ENCODE measurements around the gene NSG1. TPM values are rescaled to one million over a fixed set of nuclear protein-coding genes. Genes with fewer than 3 reads are reported as not detected.

NSG1 gene
- total and polyA plus RNA-seq, 8 donors = 1.2 to 13.6 (median 4.1) TPM; not detected in 1

DNA sequence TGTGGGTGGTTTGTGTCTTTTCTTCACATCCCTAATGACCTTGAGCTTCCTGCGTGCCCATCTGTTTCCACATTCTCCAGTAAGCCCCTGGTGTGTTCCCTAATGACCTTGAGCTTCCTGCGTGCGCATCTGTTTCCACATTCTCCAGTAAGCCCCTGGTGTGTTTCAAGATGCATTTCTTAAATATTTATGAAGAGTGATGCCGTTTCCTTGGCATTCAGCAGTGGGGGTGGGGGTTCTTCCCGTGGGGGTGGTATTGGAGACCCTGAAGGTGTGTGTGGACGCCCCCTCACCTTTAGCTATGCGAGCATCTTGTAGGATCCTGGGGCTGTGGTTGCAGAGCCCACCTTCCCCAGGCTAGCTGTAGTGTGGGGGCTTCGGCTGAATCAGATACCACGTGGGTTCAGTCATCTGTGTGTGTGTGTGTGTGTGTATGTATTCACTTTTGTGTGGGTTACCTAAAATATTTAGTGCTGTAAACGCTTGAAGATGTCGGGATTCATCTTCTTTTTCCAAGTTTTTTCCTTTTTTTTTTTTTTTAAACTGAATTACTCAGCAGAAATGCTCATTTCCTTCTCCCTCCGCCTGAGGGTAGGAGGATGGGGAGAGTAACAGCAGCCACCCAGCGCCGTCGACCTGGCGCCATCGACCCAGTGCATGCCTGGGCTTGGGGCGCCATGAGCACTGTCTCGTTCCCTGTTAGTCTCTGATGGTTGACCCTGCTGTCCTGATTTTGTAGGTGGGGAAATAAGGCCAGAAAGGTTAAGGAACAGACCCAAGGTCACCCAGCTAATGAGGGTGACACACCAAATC lies 9.9 kb downstream of the NSG1 start:
- Histone ChIP-seq H3K4me1 (peaks cover 0 to 8% (median 0%) of the 10 kb centered on the region in 4 donors), H3K4me3 (no peak overlapping the region), H3K36me3 (no peaks in the 10 kb centered on the region), H3K27ac (peak overlapping the region in 2 of 5 donors; percentile 29 to 42), H3K27me3 (peaks cover 0 to 68% (median 11%) of the 10 kb centered on the region in 3 donors), H3K9me3 (peaks cover 0 to 12% (median 6%) of the 10 kb centered on the region in 4 donors)
- 62 to 70% (median 68%) methylated on average over 18 to 19 of the region's 19 CpGs for WGBS, 5 donors
- DNase-seq = peak in 1 of 2 donors; percentile 55
- intact Hi-C loops (cut with DNase I; ENCODE audit: low total_unique reads) = no loop called here
- TF ChIP-seq POLR2A (IDR thresholded peaks at IDR 0.05) (no peak), EP300 (IDR thresholded peaks at IDR 0.05) (no peak), POLR2AphosphoS5 (IDR thresholded peaks at IDR 0.05) (no peak)
- TF ChIP-seq, protein P1, sequence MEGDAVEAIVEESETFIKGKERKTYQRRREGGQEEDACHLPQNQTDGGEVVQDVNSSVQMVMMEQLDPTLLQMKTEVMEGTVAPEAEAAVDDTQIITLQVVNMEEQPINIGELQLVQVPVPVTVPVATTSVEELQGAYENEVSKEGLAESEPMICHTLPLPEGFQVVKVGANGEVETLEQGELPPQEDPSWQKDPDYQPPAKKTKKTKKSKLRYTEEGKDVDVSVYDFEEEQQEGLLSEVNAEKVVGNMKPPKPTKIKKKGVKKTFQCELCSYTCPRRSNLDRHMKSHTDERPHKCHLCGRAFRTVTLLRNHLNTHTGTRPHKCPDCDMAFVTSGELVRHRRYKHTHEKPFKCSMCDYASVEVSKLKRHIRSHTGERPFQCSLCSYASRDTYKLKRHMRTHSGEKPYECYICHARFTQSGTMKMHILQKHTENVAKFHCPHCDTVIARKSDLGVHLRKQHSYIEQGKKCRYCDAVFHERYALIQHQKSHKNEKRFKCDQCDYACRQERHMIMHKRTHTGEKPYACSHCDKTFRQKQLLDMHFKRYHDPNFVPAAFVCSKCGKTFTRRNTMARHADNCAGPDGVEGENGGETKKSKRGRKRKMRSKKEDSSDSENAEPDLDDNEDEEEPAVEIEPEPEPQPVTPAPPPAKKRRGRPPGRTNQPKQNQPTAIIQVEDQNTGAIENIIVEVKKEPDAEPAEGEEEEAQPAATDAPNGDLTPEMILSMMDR (IDR thresholded peaks at IDR 0.05) = no peak

DNA sequence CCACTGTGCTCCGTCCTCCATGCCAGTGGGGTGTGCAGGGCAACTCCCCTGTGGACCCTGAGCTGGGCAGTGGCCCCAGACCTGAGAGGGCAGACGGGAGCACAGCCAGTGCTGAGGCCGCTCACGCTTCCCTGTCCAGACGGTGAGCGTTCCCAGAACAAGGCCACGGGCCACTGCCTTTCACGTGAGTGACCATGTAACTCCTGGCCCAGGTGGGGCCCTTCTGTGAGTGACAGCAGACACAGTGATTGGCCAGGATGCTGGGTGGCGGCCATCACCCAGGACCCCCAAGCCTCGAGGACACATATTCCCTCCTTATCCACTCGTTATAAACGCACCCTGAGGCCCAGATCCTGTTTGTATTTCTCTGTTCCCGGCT lies 10.5 kb downstream of the NSG1 start:
- peaks cover 0 to 8% (median 0%) of the 10 kb centered on the region in 4 donors for H3K4me1 ChIP-seq
- TF ChIP-seq POLR2A (IDR thresholded peaks at IDR 0.05) (no peak), POLR2AphosphoS5 (IDR thresholded peaks at IDR 0.05) (no peak), EP300 (IDR thresholded peaks at IDR 0.05) (no peak)
- TF ChIP-seq, protein P1 (IDR thresholded peaks at IDR 0.05) = no peak
- peaks cover 0 to 62% (median 8%) of the 10 kb centered on the region in 3 donors for H3K27me3 ChIP-seq
- DNase-seq = no peak
- 81 to 86% (median 82%) methylated on average over 6 to 13 of the region's 13 CpGs for WGBS, 5 donors
- no peak overlapping the region for H3K4me3 ChIP-seq
- intact Hi-C loops (cut with DNase I; ENCODE audit: low total_unique reads) = no loop called here
- H3K36me3 ChIP-seq = no peaks in the 10 kb centered on the region
- peak overlapping the region in 2 of 5 donors; percentile 29 to 42 for H3K27ac ChIP-seq
- peaks cover 0 to 12% (median 6%) of the 10 kb centered on the region in 4 donors for H3K9me3 ChIP-seq

DNA sequence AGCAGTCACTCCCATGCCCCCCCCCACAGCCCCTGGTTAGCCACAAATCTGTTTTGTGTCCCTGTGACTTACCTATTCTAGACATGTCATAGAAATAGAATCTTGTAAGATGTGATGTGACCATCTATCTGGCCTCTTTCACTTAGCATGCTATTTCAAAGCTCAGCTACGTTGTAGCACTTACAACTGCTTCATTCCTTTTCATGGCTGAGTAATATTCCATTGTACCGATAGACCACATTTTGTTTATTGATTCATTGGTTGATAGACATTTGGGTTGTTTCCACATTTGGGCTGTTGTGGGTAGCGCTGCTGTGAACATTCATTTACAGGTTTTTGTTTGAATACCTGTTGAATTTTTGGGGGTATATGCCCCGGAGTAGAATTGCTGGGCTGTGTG lies 11.5 kb downstream of the NSG1 start:
- peaks cover 0 to 59% (median 7%) of the 10 kb centered on the region in 3 donors for H3K27me3 ChIP-seq
- H3K4me1 ChIP-seq = peaks cover 0 to 8% (median 0%) of the 10 kb centered on the region in 4 donors
- intact Hi-C loops (cut with DNase I; ENCODE audit: low total_unique reads) = no loop called here
- 69 to 86% (median 78%) methylated on average over 4 of the region's 4 CpGs for WGBS, 5 donors
- H3K4me3 ChIP-seq = no peak overlapping the region
- DNase-seq = no peak
- H3K9me3 ChIP-seq = peaks cover 0 to 12% (median 6%) of the 10 kb centered on the region in 4 donors
- no peaks in the 10 kb centered on the region for H3K36me3 ChIP-seq
- H3K27ac ChIP-seq = no peak overlapping the region
- TF ChIP-seq POLR2AphosphoS5 (IDR thresholded peaks at IDR 0.05) = no peak
- TF ChIP-seq EP300 (IDR thresholded peaks at IDR 0.05) = no peak

DNA sequence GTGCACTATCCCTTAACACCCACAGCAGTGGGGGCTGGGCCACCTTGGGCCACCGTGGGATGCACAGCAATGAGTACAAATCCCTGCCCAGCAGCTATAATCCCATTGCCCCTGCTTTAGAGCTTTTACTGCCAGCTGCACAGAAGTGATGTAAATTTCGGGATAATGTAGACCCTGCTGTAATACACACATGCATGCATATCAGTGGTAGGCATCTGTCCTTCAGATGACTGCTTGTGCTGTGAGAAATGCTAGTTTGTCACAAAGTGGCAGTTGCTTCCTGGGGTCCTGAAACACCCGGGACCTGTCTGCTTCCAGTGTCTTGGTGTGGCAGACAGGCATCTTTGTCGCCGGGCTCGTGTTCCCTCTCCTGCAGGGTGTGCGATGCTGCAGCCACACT lies 14.1 kb downstream of the NSG1 start:
- peaks cover 0 to 12% (median 6%) of the 10 kb centered on the region in 4 donors for H3K9me3 ChIP-seq
- no peak for DNase-seq
- intact Hi-C loops (cut with DNase I; ENCODE audit: low total_unique reads) = no loop called here
- peaks cover 0 to 4% (median 0%) of the 10 kb centered on the region in 4 donors for H3K4me1 ChIP-seq
- no peak overlapping the region for H3K27ac ChIP-seq
- TF ChIP-seq EP300 (IDR thresholded peaks at IDR 0.05) (no peak), POLR2A (IDR thresholded peaks at IDR 0.05) (no peak), POLR2AphosphoS5 (IDR thresholded peaks at IDR 0.05) (no peak)
- TF ChIP-seq, protein P1 (IDR thresholded peaks at IDR 0.05) = no peak
- H3K4me3 ChIP-seq = no peak overlapping the region
- WGBS, 5 donors = 46 to 85% (median 81%) methylated on average over 3 to 7 of the region's 7 CpGs
- peaks cover 0 to 46% (median 7%) of the 10 kb centered on the region in 3 donors for H3K27me3 ChIP-seq
- H3K36me3 ChIP-seq = no peaks in the 10 kb centered on the region
